KBM-7 (cell line): ENCODE measurements around the gene PPP4R4.
"Not testable (repeated sequence)": the region's sequence is repeated elsewhere in the genome, so short reads cannot be mapped to it uniquely, and the experiment has no call there.

ENCODE experiments used
- DNase-seq: peaks from one replicate; pipeline ENCODE4 v3.0.0-alpha.2; 2015
- in situ Hi-C: fragments of 300-500 bp; cut with MboI; formaldehyde crosslinking; loops from 2 replicates; pipeline ENCODE4 v1.14.3; 2020; ENCODE audit warnings: low sequenced_read_pairs, low pct_unique_long_range_greater_than_20kb, mixed read lengths

The PPP4R4 gene

DNA sequence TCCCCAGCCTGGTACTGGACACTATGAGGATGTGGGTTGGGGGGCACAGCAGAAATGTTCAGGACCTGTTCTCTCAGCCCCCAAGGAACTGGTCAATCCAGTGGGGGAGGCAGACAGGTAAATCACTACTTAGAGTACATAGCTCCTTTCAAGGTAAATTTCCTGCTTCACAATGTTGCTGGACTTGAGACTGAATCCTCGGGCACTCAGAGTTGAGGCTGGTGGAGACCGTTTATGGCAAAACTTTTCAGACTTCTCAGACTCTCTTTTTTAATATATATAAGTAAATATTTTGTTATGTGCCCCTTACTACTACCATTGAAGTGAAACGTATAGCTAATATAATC, 119.4 kb downstream of the PPP4R4 start:
- DNase-seq, result no peak
- in situ Hi-C loops, result no loop called here

DNA sequence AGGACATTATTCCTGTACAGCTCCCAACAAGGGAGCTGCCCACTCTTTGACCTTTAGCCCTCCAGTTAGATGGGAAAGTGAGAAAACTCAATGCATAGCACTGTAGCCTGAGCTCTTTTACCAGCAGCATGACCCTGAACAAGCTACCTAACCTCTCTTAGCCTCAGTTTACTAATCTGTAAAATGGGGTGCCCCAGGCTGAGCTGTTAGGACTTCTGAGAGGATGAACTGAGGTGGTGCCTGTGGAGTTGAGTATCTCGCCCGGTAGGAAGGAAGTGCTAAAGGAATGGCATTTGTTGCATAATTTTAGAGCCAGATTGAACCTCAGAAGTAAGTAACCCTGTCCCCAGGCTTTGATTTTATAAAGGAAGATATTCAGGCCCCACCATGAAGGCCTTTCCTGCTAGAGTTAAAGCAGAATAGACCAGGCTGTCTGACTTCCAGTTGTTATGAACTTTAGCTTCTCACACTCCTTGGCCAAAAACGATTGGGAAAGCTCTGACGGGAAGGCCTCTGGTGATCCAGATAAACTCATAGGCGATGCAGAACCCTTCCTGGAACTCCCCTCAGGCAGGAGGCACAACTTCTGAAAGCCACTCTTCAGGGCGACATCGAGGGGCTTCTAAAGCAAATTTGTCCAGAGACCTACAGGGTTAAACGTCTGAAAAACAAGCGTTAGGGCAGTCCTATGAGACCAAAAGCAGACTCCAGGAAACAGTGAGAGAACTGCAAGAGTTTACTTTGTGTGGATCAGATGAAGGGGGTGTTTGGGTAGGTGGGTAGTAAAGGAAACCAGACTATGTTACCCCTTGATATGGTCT, 121.4 kb downstream of the PPP4R4 start:
- in situ Hi-C loops, result no loop called here
- no peak for DNase-seq

DNA sequence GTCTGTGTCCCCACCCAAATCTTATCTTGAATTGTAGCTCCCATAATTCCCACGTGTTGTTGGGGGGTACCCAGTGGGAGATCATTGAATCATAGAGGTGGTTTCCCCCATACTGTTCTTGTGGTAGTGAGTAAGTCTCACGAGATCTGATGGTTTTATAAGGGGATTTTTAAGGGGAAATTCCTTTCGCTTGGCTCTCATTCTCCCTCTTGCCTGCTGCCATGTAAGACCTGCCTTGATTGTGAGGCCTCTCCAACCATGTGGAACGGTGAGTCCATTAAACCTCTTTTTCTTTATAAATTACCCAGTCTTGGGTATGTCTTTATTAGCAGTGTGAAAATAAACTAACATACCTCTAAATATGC, 122.0 kb downstream of the PPP4R4 start:
- in situ Hi-C loops, DNase-seq: not testable (repeated sequence)

DNA sequence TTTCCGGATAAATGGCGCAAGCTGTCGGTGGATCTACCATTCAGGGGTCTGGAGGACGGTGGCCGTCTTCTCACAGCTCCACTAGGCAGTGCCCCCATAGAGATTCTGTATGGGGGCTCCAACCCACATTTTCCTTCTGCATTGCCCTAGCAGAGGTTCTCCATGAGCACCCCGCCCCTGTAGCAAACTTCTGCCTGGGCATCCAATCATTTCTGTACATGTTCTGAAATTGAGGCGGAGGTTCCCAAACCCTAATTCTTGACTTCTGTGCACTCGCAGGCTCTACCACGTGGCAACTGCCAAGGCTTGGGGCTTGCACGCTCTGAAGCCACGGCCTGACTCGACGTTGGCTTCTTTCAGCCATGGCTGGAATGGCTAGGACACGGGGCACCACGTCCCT, 124.0 kb downstream of the PPP4R4 start:
- in situ Hi-C loops, result no loop called here
- DNase-seq, result no peak

DNA sequence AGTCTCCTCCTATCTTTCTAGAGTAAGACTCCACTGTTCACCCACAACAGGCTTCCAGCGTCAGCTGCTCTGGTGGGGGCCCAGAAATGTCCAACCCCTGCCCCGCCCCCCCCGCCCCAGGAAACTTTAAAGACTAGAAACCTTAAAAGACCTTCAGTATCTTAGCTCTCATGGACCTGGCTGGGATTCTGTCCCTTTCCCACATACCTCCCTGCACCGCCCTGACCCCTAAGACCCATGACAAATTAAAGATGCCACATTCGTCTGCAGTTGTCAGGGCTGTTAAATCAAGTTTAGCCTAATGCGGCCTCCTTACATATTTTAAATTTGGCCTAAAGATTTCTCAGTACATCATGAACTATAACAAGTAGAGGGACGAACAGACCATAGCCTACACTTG, 129.0 kb downstream of the PPP4R4 start:
- DNase-seq, result no peak
- in situ Hi-C loops, result no loop called here

DNA sequence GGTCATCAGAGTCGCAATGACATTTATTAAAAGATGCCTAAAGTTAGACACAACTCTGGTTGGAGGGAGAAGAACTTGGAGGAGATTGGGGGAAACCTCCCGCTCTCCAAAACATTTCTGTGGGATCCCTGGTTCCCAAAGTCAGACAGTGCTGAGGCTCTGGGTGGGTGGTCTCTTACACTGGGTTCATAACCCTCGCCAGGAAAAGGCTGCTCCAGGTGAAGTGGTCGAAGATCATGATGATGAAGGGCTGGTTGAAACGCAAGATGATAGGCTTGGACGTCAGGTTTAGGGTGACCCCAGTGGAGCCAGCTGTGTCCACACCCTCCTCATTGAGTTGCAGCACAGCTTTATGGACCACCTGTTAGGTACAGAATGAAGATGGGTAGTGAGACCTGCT, 130.1 kb downstream of the PPP4R4 start:
- in situ Hi-C loops, result no loop called here
- DNase-seq, result no peak

DNA sequence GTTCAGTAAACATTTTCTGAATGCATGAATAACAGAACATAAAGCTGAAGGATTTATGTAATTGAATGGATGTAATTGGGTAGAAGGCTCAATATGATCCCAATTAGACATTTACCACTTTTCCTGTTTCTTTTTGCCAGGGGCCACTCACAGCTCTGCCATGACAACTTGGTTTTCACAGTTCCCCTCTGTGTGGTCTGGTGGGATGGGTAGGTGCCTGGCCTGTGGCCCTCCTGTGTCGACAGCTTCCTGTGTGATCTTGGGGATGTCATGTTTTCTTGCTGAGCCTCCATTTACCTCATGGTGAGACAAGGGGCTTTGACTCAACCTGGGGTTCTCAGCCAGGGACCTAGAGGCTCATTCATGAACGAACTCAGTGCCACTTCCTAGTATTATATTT, 131.5 kb downstream of the PPP4R4 start:
- DNase-seq, result no peak
- in situ Hi-C loops, result no loop called here

DNA sequence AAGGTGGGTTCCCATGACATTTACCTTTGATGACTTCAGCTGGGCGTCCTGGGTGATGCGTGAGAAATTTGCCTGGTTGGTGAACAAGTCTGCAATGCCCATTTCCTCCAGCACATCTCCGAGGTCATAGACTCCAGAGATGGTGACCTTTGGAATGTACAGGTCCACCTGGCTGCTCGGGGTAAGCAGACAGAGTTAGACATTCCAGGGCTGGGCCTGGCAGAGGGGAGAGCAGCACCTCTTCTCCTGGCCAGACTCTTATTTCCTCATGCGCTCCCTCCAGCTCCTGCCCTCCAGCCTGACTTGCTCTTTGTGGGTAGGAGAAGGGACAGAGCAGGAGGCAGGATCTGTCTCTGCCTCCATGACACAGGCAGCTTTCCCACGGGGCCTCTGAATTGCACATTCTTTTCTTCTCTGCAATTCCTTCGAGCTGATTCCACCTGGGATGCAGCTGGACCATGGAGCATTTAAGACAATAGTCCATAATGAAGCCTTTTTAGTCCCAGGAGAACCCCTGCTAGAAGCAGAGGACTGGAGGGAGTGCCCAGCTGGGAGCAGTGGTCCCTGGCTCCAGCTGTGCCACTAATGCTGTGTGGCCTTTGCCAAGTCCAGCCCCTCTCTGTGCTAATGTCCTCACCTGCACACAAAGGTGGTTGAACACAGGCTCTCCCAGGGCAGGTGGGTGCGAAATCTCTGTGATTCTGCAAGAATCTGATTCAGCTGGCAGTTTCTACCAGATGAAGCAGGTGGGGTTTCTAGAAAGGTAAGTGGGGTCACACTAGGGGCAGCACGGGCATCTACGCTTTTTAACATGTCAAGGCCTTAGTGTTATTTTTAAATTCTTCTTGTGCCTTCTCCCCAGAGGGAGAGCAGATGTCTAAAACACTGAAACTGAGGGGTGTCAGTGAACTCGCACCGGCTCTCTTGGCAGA, 132.2 kb downstream of the PPP4R4 start:
- no peak for DNase-seq
- in situ Hi-C loops, result no loop called here

DNA sequence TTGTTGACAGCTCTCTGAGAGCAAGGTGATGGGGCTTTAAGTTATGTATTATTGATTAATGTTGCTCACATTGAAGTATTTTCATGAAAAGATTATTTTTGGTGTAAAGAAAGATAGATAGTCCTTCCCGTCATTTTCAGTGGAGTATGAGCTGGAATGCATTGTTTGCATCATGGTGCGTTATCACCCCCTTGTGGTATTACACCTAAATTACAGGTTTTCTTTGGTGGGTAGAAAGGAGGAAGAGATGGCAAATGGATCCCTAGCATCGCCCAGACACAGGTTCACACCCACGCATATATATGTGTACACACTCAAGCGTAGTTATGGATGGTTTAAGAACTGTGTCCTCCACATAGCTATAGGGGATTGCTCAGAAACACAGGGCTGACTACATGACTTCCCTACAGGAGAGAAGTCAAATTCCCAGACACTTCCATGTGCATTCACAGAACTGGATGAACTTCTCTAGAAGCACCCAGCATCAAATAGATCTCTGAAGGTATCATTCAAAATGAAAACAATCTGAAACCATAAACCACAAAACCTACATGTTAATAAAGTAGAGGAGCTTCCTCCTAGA, 133.4 kb downstream of the PPP4R4 start:
- peak; percentile 72 for DNase-seq
- in situ Hi-C loops, result no loop called here

DNA sequence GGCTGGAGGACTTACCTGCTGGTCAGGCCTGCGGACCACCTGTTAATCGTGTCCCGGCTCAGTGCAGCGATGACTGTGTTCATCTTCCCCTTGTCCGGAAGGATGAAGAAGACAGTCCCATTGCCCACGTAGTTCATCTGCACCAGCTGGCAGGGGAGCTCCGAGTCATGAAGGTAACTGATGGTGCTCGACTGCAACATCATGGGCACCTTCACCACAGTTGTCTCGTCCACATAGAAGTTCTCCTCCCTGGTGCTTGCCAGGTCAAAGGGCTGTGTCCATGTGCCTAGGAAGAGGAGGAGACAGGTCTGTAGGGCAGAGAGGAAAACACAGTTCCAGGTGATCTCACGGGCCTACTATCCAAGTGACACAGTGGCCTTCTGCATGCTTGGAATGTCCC, 135.6 kb downstream of the PPP4R4 start:
- no peak for DNase-seq
- in situ Hi-C loops, result no loop called here

DNA sequence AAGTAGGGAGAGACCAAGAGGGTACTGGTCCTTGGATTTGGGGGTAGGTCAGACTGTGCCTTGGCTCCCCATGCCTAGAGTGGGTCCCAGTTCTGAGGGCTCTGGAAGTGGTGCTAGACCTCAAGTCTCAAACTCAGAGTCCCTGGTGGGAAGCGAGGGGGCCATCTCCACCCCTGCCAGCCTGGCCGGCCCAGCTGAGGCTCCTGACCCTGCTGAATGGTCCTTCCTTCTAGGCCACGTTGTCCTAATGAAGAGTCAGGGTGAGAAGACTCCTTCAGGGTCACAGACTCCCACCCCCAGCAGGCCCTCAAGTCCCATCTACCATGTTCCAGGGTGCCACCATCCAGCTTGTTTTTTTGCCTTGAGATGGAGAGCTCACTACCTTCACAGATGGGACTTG, 136.1 kb downstream of the PPP4R4 start:
- in situ Hi-C loops, result no loop called here
- DNase-seq, result no peak

DNA sequence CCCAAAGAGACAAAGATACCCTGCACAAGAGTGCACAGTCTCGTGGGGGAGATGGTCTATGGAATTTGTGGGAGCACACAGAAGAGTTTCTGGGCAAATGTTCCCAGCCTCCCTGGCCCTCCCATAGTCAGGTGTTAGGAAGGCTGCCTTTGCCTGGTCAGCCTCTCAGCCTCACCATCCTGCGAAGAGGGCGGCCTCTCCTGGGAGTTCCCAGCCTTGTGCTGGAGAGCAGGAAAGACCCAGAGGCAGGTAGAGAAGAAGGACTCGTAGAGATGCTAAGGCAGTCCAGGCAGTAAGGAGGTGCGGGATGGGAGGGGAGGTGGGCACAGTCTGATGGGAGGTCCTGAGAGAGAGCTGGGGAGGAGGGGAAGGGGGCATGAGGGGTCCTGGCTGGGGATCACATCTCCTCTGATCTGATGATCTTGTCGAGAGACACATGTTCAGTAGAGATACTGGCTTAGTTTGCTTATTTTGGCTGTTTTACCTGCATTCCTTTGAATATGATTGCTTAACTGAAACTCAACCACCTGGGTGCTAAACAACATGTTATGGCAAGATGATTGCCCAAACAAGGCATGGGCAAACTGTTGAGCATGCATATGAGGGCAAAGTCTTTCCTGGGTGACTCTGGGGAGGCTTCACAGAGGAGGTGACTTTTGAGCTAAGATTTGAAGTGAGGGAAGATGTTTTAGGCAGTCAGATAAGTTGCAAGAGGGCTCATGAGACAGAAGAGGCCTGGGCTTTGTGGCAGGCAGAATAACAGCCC, 138.5 kb downstream of the PPP4R4 start:
- no peak for DNase-seq
- in situ Hi-C loops, result no loop called here

DNA sequence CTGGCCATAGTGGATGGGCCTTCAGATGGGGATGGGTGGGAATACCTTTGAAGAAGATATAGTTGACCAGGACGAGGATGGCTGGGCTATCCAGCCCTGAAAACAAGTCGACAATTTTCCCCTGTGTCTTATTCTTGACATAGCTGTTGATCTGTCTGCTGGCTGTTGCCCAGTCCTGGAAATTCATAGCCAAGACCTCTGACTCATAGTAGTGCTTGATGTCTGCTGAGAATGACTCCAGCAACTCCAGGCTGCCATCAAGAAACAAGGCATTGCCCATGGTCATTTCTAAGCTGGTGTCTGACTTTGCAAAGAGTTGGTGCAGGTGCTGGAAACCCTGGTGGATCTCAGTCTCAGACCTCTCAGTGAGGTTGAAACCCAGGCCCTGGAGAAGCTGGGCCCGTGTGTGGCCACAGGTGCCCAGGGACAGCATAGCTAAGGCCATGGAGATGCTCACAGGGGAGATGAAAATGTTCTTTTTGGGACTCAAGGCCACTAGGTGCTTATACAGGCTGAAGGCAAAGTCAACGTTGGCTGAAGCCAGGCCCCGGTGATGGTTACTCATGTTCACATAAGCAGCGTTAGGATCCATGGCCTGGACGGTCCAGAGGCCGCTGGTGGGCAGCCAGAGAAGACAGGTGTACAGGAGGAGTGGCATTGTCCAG, 140.0 kb downstream of the PPP4R4 start:
- no peak for DNase-seq
- in situ Hi-C loops, result no loop called here

DNA sequence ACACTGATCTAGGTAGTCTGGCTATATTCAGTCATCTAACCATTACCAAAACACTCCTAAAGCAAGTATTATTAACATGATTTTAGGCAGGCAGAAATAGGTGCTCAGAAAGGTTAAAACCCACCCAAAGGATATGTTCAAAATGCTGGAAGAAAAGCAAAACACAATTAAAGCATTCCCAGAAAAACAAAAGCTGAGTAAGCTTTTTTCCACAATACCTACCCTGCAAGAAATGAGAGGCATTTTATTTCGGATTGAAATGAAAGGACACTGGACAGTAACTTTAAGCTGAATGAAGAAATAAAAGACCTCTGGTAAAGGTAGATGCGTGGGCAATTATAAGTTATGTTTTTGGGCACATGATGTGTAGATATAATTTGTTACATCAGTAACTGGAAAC, 140.8 kb downstream of the PPP4R4 start:
- no peak for DNase-seq
- in situ Hi-C loops, result no loop called here

DNA sequence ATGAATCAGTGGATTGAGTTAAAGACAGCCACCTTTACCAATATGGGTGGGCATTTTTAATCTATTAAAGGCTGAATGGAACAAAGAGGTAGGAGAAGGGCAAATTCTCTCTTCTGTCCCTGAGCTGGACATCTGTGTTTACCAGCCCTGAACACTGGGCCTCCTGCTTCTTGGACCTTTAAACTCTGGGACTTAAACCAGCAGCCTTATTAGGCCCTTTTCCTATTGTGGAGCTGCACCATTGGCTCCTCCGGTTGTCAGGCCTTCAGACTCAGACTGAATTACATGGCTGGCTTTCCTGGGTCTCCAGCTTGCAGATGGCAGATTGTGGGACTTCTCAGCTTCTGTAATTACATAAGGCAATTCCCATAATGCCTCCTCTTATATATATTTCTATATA, 142.6 kb downstream of the PPP4R4 start:
- in situ Hi-C loops, result no loop called here

DNA sequence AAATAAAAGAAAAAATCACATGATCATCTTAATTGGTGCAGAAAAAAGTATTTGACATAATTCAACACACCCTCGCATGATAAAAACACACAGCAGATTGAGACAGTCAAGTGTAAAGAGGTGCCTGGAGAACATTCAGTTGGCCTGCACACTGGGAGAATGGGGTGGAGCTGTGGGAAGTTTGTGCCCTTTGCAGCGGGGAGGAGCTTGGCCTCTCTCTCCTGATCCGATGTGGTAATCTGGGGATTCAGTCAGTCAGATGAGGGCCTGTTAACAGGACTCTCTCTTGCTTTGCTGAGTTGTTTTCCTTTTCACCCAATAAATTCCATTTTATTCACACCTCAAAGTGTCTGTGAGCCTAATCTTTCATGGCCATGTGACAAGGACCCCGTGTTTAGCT, 143.1 kb downstream of the PPP4R4 start:
- no peak for DNase-seq
- in situ Hi-C loops, result no loop called here

More for the DNA sequence above, 142.6 kb downstream of the PPP4R4 start:
- no peak for DNase-seq

DNA sequence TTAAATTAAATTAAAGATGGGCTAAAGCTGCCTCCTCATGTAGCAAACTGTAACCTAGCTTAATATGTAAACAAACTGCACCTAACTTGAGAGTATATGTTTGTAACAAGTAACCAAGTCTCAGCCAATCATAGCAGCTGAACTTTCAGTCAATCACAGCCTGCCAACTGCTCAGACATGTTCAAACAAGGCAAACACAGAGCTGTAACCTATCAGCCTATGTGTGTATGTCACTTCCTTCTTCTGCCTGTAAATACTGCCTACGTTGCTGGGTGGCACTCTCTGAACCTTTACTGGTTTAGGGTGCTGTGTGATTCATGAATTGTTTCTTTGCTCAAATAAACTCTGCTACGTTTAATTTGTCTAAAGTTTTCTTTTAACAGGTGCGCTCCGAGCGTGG, 146.1 kb downstream of the PPP4R4 start:
- DNase-seq, result no peak
- in situ Hi-C loops, result no loop called here

DNA sequence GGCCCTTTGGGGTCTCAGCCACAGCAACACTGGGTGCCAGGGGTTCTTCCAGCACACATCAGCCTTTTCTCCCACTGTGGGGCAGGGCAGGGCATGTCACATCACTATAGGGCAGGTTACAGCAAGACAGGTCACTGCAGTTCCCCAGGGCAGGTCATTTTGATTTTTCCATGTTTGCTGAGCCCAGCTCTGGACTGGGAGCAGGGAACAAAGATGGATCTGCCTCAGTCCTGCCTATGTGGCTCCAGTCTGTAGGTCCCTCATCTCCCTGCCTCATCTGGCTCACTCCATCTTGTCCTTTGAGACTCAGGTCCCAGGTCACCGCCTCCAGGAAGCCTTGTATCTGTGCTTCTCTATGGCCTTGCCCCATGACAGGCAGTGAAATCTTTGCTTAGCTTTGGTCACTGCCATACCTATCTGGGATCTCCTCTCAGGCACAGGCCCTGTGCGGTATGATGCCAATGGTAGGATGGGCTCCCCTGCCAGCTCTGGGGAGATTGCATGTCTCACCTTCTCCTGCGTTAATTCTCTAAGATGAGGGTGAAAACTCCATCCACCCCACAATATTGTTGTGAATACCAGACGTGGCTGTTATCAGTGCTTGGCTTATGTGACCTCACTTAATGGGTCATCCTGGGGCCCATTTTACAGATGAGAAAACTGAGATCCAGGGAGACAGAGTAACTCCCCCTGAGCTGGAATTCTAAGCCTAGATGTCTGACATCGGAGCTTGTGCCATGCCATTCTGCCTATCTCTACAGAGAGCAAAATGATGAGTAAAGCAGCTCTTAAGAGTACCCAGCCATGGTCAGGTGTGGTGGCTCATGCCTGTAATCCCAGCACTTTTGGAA, 147.5 kb downstream of the PPP4R4 start:
- in situ Hi-C loops, result no loop called here
- no peak for DNase-seq
